ENCODE measurements around the gene HBS1L.

The HBS1L gene

DNA sequence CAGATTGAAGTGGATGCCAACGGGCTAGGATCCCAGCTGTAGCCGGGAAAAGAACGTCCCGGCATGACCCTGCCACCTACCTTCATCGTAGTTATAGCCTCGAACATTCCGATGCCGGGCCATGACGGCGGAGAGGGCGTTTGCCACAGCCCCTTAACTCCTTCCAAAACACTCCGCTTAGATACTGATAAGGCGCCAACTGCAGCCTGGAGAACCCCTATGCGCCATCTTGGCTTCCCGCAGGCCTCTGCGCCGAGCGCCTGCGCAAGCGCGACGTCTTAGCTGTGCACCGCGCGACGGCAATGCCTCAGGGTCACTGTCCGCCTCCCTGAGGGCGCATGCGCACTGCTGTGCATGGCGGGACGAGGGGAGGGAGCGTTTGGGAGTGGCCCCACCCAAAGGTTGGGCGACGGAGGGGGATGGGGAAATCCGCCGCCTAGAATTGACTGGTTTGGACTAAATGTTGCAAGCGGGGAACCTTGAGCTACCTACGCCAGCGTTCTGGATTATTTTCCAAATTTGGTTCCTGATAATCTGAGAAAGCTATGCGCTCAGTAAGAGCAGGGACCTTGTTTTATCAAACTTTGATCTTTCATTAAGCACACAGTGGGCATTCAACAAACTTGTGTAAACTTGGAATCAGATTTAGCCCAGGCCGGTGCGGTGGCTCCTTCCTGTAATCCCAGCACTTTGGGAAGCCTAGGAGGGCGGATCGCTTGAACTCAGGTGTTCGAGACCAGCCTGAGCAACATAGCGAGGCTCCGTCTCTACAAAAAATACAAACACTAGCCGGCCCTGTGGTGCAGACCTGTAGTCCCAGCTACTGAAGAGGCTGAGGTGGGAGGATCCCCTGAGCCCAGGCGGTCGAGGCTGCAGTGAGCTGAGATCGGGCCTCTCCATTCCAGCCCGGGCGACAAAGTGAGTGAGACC is at the start of gene HBS1L:
Gene HBS1L (minus strand): TSS at position 254 of the 930 bp plus-strand sequence. CDS start 131 bp downstream, at position 123.
- DNase-seq, result peak; percentile 91 to 97

DNA sequence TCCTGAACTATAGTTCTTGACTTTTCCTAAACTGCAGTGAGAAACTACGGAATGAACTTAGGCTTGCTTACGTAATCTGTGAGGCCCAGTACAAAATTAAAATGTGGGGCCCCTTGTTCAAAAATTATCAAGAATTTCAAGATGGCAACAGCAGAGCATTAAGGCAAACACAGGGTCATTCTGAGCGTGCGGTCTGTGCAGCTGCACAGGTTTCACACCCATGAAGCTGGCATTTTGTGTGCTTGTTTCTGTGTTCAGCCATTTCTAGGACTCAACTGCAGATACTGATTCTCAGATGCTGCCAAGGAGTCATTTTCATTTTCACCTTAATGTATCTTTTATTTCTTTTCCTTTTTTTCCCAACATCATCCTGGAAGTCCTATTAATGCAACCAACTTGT is 49.6 kb upstream of the HBS1L start:
- DNase-seq, result no peak

DNA sequence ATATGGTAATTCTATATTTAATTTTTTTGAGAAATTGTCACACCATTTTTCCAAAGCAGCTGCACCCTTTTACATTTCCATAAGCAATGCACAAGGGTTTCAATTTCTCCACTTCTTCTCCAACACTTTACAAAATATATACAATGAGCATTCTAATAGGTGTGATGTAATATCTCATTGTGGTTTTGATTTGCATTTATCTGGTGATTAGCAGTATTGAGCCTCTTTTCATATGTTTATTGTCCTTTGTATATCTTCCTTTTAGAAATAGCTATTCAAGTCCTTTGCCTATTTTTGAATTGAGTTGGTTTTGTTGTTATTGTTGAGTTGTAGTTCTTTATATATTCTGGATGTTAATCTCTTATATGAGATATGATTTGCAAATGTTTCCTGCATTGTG is 47.6 kb upstream of the HBS1L start:
- DNase-seq, result no peak

DNA sequence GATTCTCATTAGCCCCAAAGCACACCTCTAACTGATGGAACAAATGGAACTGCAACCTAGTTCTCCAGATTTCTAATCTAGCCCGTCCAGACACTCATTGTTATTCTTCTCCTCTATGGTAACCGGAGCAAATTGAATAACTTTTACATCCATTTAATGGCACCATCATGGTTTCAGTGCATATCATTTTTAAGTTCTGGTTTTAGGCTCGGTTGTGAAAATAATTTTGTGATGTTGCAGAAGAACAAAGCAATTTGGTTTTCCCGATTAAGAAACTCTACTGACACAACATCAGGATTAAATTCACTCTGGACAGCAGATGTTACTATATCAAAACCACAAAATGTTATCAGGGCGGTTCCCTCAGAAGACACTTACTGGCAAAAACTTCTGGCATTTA is 42.5 kb upstream of the HBS1L start:
- DNase-seq, result no peak

DNA sequence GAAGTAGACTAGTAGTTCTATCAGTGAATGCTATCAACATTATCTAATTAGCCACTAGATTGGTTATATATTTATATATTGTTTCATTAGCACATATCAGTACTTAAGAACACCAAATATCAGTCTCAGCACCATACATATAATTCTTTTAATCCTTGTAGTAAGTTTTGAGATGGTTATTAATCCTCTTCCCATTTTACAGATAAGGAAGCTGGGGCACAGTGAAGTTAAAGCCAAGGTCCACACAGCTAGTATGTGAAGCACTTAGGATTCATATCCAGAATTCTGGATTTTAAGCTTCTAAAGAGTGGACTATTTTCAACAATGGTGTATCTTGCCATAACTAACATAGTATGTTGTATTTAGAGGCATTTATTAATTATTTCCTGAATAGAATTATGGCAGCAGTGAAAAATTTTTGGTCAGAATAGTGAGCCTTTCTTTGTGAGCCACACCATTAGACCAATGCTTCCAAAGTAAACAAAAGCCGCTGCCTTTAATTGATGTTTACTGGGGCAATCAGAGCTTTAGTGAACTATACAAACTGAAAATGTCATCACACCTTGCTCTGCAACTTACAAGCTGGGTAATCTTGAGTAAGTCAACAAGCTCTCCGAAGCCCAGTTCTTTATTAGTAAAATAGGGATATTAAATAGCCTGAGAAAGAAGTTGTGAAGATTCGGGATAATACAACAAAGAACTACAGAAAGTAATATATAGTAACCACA is 41.9 kb upstream of the HBS1L start:
- DNase-seq, result no peak

DNA sequence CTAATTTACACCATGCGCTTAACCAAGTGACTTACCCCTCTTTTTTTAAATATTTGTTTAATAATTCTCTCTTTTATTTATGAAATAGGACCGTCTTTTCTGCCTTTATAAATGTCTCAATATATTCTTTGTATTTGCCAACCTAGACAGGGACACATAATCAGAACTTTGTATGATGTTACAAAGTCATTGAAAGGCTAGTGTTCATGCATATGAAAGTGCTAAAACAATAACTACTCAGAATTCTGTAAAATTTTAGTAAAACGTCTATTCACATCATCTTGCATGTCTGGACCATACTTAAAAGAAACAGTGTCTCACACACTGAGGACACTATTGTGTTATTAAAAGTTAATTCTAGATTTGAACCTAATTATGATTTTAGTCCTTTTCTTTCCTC is 41.1 kb upstream of the HBS1L start:
- no peak for DNase-seq

DNA sequence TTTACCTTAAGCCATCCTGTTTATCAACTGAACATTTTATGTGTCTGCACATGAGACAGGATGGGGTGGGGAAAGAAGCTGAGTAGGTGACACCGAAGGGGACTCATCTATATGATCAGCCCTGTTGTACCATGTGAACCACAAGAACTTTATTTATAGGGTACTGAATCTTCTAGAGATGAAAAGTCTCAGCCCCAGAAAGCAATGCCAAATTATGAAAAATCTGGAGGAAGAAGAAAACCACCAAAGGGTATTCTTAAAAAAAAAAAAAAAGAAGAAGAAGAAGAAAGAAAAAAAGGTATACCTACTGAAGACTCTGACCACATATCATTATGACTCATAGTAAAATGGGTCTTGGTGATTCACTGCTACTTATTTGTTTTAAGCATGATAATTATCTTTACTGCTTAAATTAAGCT is 39.8 kb upstream of the HBS1L start:
- DNase-seq, result no peak

DNA sequence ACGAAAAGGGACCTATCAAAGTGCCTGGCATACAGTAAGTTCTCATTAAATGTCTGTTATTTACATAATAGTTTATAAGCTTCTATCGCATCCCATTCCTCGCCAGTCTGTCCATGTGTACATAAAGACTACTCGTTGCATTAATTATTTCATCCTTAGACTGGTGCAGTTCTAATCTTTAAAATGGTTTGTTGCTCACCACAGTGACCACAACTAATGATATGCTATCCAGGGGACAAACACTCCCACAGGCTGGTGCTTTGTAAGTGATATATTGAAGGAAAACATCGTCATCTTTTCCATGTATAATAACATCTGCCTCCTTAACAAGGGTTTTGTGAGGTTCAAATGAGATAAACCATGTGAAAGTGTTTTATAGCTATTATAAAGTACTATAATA is 39.0 kb upstream of the HBS1L start:
- no peak for DNase-seq

DNA sequence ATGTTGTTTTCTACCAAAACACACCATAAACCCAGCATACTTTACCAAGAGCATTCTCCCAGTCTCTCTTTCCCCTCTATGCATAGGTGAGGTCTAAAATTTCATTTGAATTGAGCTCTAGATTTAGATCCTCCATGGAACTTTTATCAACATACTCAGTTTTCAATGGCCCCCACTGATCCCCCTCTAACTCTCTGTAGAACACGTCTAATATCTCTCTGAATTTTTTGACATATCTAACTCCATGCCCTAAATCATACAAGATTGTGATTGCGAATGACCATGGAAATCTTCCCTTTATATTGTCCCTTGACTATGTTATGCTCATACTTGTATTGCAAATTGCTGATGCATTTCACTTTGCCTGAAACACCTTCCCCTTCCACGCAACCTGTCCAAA is 38.1 kb upstream of the HBS1L start:
- no peak for DNase-seq

DNA sequence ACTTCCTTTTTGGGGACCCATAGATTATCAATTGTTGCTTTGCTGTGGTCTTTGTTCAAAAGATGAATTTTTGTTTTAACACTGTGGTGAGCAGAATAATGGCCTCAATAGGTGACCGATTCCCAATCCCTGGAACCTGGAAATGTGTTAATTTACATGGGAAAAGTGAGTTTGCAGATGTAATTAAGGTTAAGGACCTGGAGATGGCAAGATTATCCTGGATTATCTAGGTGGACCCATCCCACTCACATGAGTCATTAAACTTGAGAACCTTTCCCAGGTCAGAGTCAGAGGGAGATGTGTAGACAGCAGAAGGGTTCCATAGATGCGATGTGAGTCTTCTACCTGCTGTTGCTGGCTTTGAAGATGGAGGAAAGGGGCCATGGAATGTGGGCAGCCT is 36.2 kb upstream of the HBS1L start:
- no peak for DNase-seq

DNA sequence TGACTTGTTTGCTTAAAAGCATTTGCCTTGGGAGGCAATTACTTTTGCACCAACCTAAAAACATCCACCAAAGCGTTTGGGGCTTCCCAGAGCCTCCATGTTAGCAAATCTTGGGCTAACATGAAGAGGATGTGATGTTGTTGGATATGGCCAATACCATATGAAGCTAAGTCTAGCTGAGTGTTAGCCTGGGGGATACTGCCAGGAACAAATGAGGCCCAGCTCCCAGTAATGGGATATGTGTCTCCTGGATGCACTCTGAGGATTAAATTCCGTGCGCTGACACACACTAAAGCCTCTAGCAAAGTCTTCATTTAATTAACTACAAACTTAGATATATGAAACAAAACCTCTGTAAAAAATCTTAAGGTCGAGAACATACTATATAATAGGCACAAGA is 35.3 kb upstream of the HBS1L start:
- DNase-seq, result no peak

DNA sequence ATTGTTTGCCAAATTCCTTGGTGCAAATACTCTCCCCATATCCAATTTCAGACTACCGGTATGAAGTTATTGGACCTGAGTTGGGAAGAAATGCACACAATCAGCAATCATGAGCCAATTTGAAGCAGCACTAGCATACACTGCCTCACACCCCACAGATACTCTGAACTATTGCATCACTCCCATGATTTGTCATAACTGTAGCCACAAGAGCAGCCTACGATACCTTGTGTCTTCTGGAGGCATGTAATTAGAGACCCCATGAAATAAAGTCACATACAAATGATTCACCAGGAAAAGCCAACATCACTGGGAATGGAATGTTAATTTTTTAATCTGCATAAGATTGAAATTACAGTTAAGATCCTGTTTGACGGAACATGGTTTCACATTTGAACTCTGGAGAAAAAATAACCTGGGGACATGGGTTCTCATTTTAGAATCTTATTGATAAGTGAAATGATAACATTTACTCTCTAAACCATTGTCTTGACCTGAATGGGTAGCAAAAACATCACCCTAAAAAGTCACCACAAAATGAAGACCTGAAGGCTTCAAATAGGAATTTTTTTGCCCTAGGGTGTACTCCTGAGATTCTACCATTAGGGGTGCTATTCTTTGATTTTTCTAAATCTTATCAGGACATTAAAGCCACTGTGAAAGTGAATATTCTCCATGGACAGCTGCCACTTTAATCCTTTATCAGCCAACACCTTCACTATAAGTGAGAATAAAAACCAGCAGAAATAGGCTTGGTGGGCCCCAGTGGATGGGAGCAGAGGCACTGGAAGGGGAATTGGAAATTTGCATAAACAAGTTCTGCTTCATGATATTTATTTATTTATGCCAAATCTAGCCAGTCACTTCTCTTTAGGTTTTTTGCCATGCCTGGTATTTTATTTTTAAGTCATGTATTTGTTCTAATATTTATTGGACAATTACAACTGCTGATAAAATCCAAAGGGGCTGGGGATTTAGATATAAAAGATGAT is 34.5 kb upstream of the HBS1L start:
- DNase-seq, result peak; percentile 5 to 25

DNA sequence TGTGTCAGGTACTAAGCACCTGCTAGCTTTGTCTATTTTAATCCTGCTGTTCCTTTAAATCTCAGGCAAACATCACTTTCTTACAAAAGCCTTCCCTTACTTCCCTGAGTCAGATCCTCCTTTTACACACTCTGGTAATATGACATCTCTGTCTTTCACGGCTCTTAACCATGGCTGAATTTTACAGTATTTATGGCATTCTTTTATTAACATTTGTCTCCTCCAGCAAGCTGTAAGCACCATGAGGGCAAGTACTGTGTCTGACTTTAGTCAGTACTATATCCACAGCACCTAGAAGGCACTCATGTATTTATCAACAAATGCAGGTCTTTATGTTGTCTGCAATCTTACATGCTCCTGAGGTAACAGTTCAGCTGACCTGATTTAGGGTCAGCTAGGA is 33.7 kb upstream of the HBS1L start:
- no peak for DNase-seq

DNA sequence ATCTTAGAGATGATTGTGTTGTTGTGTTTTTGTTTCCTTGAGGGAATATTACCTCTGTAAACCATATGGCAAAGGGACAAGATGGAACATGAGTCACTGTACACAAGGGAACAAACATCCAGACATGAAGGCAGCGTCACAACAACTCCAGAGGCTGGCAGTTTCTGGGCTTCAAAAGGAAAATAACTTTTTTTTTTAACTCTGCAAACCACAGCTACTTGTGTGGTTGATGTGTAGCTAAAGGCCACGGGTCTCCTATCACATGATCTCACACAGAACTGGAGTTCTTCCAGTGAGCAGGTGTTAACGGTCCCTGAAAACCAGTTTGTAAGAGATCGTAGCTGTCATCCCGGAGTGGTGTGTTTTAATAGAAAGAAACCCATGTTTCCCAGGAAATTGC is 33.2 kb upstream of the HBS1L start:
- DNase-seq, result no peak

DNA sequence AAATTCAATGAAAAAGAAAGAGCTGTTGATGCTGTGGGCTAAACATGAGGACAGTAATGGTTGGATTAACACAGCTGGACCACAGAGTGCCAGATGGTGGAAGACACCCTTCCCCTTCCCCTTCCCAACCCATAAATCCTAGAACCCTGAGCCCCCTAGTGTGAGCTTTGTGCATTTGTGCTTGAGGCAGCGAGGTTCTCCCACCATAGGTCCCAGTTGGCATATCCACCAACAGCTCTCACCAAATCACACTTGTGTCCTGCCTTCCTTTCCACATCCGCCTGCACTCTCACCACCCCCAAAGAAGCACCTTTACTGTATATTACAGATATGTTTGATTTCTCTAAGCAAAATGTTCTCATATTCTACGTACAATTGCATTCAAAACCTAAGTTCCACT is 32.8 kb upstream of the HBS1L start:
- peak in 1 of 2 experiments; percentile 6 for DNase-seq

DNA sequence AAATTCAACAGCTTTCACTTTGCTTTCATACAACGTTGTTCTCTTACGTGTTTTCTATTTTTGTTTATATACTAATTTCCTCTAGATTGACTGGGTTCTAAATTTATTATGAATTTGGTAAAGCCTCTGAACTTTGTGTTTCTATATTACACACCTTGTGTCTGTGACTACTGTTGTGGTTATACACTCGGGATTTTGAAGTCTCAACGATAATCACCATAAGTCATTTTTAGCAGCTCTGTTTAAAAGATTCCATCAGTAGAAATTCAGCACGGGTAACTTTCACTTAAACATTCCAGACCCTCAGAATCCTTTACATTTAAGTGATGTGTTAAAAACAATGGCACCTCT is 31.8 kb upstream of the HBS1L start:
- DNase-seq, result no peak

DNA sequence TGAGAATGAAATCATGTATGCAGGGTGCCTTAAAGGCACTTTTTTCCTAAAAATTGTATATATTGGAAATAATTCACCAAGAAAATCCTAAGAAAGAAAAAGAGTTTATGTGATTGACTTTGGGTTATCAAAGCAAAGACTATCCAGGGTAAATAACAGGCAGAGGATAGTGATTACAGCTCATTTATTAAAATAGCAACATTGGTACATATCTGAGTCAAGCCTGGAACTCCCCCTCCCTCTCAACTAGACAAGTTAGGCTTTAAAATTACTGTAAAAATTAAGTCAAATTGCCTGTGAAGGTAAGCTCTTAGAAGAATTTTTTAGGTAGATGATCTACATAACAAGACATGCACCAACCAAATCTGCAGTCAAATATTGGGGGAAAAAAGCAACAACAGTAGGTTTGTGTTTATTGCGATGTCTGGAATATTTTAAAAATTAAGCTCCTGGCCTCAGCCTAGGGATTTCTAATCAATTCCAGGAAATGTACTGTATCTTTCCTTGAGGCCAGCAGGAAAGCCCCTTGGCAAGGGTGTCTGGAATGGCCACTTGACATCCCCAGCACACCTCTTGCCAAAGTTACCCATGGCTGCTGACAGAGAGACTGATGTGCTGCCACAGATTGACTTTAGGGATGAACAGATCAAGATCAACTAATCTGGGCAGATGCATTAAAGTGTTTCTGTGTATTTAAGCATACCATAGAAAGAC is 31.2 kb upstream of the HBS1L start:
- DNase-seq, result no peak

DNA sequence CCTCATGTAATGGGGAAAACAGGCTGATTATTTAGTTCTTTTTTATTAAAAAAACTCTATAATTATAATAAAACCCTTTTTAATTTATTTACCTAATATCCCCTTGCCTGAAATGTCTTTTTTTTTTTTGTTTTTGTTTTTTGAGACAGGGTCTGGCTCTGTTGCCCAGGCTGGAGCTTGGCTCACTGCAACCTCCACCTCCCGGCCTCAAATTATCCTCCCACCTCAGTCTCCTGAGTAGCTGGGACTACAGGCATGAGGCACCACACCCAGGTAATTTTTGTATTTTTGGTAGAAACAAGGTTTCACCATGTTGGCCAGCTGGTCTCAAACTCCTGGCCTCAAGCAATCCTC is 30.3 kb upstream of the HBS1L start:
- no peak for DNase-seq

DNA sequence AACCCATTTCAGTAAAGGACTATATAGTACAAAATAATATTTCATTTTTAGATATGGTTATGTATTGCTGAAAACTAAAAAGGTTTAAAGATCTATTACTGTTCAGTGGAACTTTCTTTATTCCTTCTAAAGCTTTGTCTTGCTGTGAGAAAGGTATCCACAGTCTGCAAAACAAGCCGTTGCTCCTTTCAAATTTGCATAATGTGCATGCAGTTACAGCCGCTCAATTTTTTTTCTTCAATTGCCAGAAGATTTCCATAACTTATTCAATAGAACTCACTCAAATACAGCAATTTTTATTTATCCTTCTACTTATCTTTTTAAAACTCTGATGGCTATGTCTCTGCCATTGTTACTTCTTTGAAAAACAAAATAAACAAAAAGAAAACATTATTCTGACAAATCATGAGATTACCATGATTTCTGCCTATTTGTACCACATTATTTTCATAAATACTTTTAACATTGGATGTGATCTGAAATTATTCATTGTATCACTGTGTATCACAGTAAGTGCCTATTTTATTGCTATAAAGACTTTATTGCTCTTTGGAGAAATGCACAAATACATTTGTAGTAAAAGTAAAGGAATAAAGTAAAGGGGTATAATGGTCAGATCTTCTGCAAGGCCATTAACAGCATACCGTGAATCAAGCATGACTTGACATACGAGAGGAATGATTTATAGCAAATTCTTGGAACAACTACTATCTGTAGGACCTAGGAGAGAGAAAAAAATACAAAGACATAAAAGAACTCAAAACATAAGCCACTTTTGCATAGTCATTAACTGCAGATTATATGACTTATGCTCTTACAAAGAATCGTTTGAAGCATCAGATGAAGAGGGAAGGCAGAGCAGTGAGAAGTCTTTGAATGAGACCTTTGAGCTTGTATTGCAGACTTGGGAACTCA is 29.6 kb upstream of the HBS1L start:
- DNase-seq, result peak; percentile 35 to 59

DNA sequence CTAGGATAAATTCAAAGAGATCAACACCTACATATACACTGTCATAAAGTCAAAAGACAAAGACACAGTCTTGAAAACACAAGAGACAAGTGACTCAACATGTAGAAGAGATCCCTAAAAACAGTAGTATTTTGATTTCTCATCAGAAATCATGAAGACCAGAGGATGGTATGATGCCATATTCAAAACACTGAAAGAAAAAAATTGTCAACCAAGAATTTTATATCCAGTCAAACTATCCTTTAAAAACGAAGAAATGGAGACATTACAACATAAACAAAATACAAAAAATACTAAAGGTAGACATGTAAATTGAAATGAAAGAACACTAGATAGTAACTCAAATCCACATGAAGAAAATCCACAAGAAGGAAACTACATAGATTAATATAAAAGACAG is 27.3 kb upstream of the HBS1L start:
- DNase-seq, result no peak

DNA sequence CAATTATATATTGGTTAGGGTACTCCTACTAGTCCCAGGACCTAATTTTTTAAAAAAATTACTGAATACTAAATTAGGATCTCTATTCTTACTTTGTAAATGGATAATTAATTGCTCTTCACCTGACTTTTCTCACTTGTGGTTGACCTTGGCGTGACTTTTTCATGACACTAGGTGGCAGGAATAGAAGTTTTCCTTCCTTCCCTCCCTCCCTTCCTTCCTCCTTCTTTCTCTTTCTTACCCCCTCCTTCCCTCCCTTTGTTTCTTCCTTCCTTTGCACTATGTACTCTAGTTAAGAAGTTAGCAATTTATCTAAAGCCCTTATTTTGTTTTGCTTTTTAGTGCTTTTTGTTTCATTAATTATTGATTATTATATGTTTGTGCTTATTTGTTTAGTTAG is 20.4 kb upstream of the HBS1L start:
- DNase-seq, result peak in 1 of 2 experiments; percentile 1

Measured in NCI-H526 (cell line).